ENCODE results near the gene PGBD2.
"Not testable (repeated sequence)": the region's sequence is repeated elsewhere in the genome, so short reads cannot be mapped to it uniquely, and the experiment has no call there.

PGBD2 gene

DNA sequence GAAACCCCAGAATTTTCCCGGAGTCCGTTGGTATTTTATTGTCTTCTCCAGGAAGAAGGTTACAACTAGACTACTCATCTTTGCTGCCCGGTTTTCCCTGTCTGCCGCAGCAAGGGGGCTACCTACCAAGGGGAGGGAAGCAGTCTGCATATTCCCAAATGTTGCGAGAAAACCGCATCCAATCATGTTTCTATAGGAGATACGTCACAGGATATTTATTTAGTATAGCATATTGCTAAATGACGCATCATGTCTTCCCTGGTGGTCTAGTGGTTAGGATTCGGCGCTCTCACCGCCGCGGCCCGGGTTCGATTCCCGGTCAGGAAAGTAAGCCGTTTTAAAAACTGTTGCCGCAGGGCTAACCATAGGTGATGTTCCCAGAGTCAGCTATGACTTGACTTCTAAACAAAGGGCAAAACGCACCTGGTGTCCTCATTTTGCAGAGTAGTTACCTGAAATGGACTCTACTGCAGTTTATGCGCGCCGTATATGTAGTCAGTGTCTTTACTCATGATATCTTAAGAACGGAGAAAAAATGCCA, 32.0 kb upstream of the PGBD2 start:
- no peaks in the 10 kb centered on the region for H3K9me3 ChIP-seq (ENCODE audit: severe bottlenecking)
- peak overlapping the region; percentile 68 for H3K4me3 ChIP-seq (ENCODE audit: severe bottlenecking)
- TF ChIP-seq, protein P1, sequence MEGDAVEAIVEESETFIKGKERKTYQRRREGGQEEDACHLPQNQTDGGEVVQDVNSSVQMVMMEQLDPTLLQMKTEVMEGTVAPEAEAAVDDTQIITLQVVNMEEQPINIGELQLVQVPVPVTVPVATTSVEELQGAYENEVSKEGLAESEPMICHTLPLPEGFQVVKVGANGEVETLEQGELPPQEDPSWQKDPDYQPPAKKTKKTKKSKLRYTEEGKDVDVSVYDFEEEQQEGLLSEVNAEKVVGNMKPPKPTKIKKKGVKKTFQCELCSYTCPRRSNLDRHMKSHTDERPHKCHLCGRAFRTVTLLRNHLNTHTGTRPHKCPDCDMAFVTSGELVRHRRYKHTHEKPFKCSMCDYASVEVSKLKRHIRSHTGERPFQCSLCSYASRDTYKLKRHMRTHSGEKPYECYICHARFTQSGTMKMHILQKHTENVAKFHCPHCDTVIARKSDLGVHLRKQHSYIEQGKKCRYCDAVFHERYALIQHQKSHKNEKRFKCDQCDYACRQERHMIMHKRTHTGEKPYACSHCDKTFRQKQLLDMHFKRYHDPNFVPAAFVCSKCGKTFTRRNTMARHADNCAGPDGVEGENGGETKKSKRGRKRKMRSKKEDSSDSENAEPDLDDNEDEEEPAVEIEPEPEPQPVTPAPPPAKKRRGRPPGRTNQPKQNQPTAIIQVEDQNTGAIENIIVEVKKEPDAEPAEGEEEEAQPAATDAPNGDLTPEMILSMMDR (IDR thresholded peaks at IDR 0.05; ENCODE audit: poor library complexity, severe bottlenecking), result no peak
- H3K27me3 ChIP-seq (ENCODE audit: insufficient read depth, poor library complexity, severe bottlenecking), result no peaks in the 10 kb centered on the region
- peak; percentile 54 for ATAC-seq (ENCODE audit: low read depth)
- H3K4me1 ChIP-seq (ENCODE audit: insufficient read depth, poor library complexity, severe bottlenecking), result no peaks in the 10 kb centered on the region
- H3K36me3 ChIP-seq (ENCODE audit: low read depth), result no peaks in the 10 kb centered on the region
- no peak for DNase-seq (ENCODE audit: low spot score)
- H3K27ac ChIP-seq (ENCODE audit: poor library complexity, severe bottlenecking), result peak overlapping the region; percentile 58

DNA sequence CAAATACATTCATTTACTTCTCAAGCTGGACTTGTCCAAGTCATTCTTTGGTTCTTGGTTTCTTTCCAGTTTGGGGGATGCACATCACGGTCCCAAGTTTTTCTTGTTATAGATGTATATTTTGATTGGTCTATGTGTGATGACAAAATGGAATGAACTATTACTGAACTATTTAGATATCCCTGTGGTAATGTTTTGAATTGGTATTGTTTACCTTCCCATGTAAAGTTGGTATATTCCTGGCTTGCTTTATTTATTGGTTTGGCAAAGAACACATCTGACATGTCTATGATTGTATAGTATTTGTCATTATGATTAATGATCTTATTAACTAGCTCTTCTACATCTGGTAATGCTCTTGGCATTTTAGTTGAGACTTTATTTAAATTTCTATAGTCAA, 24.8 kb upstream of the PGBD2 start:
- no peak for ATAC-seq (ENCODE audit: low read depth)
- Histone ChIP-seq H3K36me3 (ENCODE audit: low read depth) (no peaks in the 10 kb centered on the region), H3K4me3 (ENCODE audit: severe bottlenecking) (no peak overlapping the region), H3K9me3 (ENCODE audit: severe bottlenecking) (no peaks in the 10 kb centered on the region), H3K27ac (ENCODE audit: poor library complexity, severe bottlenecking) (no peak overlapping the region), H3K27me3 (ENCODE audit: insufficient read depth, poor library complexity, severe bottlenecking) (no peaks in the 10 kb centered on the region), H3K4me1 (ENCODE audit: insufficient read depth, poor library complexity, severe bottlenecking) (no peaks in the 10 kb centered on the region)
- TF ChIP-seq, protein P1 (IDR thresholded peaks at IDR 0.05; ENCODE audit: poor library complexity, severe bottlenecking), result no peak
- DNase-seq (ENCODE audit: low spot score), result no peak

DNA sequence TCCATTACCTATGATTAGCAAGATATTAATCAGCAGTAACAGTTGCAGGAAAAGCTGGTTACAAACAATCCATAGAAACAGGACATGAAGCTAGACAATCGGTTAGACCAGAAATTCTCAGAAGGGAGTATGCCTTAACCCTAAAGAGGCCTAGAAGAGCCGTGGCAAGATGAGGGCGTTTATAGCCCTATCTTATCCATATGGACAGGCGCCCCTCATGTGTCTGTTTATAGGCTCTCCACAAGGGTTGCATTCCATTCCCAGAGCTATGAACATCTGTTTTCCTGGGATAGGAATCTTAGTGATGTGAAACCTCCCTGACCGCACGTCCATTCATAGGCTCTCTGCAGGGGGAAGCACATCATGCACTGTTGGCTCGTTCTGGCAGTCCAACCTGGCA, 23.6 kb upstream of the PGBD2 start:
- H3K27ac ChIP-seq (ENCODE audit: poor library complexity, severe bottlenecking); H3K27me3 ChIP-seq (ENCODE audit: insufficient read depth, poor library complexity, severe bottlenecking); H3K36me3 ChIP-seq (ENCODE audit: low read depth); H3K4me3 ChIP-seq (ENCODE audit: severe bottlenecking); ATAC-seq (ENCODE audit: low read depth); DNase-seq (ENCODE audit: low spot score); H3K9me3 ChIP-seq (ENCODE audit: severe bottlenecking); H3K4me1 ChIP-seq (ENCODE audit: insufficient read depth, poor library complexity, severe bottlenecking): not testable (repeated sequence)

DNA sequence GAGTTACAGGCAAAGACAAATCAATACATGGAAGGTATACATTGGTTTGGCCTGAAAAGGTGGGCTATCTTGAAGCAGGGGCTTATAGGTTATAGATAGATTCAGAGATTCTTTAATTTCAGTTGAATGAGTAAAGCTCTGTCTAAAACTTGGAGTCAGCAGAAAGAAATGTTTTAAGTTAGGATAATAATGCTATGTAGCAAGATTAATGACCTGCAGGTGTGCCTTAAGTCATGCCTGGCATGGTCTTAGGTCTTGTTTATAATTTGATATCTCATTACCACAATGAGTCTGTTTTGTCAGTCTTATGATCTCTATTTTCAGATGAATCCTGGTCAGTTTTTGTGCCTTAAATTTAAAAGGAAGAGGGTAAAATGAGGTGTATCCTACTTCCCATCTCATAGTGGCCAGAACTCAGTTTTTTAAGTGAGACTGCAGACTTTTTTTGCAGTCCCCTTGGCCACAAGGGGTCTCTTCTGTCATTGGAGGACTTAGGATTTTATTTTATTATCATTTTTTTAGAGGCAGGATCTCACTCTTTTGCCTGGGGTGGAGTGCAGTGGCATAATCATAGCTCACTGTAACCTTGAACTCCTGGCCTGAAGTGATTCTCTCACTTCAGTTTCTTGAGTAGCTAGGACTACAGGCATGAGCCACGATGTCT, 21.3 kb upstream of the PGBD2 start:
- no peaks in the 10 kb centered on the region for H3K27me3 ChIP-seq (ENCODE audit: insufficient read depth, poor library complexity, severe bottlenecking)

DNA sequence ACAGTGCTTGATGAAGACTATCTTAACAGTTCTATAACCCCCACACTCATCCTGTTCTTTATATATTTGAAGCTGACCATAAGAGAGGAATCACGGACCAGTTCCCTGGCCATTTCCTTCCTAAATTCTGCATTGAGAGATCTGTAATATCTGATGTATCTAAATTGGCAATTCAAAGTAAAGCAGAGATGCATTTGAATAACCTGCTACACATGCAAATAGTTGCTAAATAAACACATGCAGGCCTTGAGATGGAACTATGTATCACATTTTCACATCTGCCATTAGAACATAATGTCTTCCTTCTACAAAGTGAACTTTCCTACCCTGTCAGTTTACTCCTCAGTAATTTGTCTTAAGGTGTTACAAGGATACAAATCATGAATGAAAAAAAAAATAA, 20.4 kb upstream of the PGBD2 start:
- no peaks in the 10 kb centered on the region for H3K4me1 ChIP-seq (ENCODE audit: insufficient read depth, poor library complexity, severe bottlenecking)
- no peak overlapping the region for H3K27ac ChIP-seq (ENCODE audit: poor library complexity, severe bottlenecking)
- TF ChIP-seq, protein P1 (IDR thresholded peaks at IDR 0.05; ENCODE audit: poor library complexity, severe bottlenecking), result no peak
- no peaks in the 10 kb centered on the region for H3K27me3 ChIP-seq (ENCODE audit: insufficient read depth, poor library complexity, severe bottlenecking)
- no peaks in the 10 kb centered on the region for H3K36me3 ChIP-seq (ENCODE audit: low read depth)
- ATAC-seq (ENCODE audit: low read depth) (no peak), DNase-seq (ENCODE audit: low spot score) (no peak)
- H3K4me3 ChIP-seq (ENCODE audit: severe bottlenecking), result no peak overlapping the region
- H3K9me3 ChIP-seq (ENCODE audit: severe bottlenecking), result no peaks in the 10 kb centered on the region

More for the DNA sequence above, 21.3 kb upstream of the PGBD2 start:
- no peak for ATAC-seq (ENCODE audit: low read depth)
- Histone ChIP-seq H3K9me3 (ENCODE audit: severe bottlenecking) (no peaks in the 10 kb centered on the region), H3K4me1 (ENCODE audit: insufficient read depth, poor library complexity, severe bottlenecking) (no peaks in the 10 kb centered on the region), H3K4me3 (ENCODE audit: severe bottlenecking) (no peak overlapping the region), H3K36me3 (ENCODE audit: low read depth) (no peaks in the 10 kb centered on the region), H3K27ac (ENCODE audit: poor library complexity, severe bottlenecking) (no peak overlapping the region)
- DNase-seq (ENCODE audit: low spot score), result no peak
- TF ChIP-seq, protein P1 (IDR thresholded peaks at IDR 0.05; ENCODE audit: poor library complexity, severe bottlenecking), result no peak
